Gastroesophageal sphincter (tissue), 4 donors: ENCODE results near the gene UST. TPM values are rescaled to one million over a fixed set of nuclear protein-coding genes. Genes with fewer than 3 reads are reported as not detected.

Source experiments
- ATAC-seq: fragments of 150-250 bp; one replicate; pipeline ENCODE4 v1.9.1; 2016; ENCODE audit warnings: mild to moderate bottlenecking, moderate library complexity
- H3K27ac ChIP-seq, 4 donors: fragments of 200-600 bp; sonication (generic) in 3 of 4; 1 replicate in 3 of 4; 2 replicates in 1 of 4; pipeline ENCODE4 v1.5.1; 2016 to 2019
- H3K27me3 ChIP-seq: fragments of 200-600 bp; sonication (generic); one replicate; pipeline ENCODE4 v1.5.1; 2019
- H3K36me3 ChIP-seq, 2 donors: fragments of 200-600 bp; sonication (generic); one replicate each; pipeline ENCODE4 v1.5.1; 2019; ENCODE audit warnings: control low read depth in 1 of 2
- H3K4me1 ChIP-seq, 3 donors: fragments of 200-600 bp; sonication (generic); 1 replicate in 2 of 3; 2 replicates in 1 of 3; pipeline ENCODE4 v1.5.1; 2016 to 2019; ENCODE audit warnings: control low read depth in 2 of 3
- H3K4me3 ChIP-seq, 2 donors: fragments of 200-600 bp; sonication (generic); one replicate each; pipeline ENCODE4 v1.5.1; 2019; ENCODE audit warnings: mild to moderate bottlenecking in 1 of 2, moderate library complexity in 1 of 2
- H3K9me3 ChIP-seq, 3 donors: fragments of 200-600 bp; sonication (generic); one replicate each; pipeline ENCODE4 v1.5.1; 2017 to 2019; ENCODE audit warnings: control low read depth in 2 of 3
- EP300 ChIP-seq: sonication (generic); formaldehyde crosslinking; IDR thresholded peaks from one replicate; pipeline ENCODE4 v1.6.1; 2017; ENCODE audit warnings: antibody characterized with exemption, mild to moderate bottlenecking
- POLR2A ChIP-seq, 2 donors: fragments of 450-650 bp; IDR thresholded peaks; one replicate each; pipeline ENCODE4 v1.6.1; 2017; ENCODE audit warnings: antibody characterized with exemption in 2 of 2, mild to moderate bottlenecking in 2 of 2, moderate library complexity in 1 of 2
- POLR2AphosphoS5 ChIP-seq: sonication (generic); formaldehyde crosslinking; IDR thresholded peaks from one replicate; pipeline ENCODE4 v1.6.1; 2017; ENCODE audit warnings: antibody characterized with exemption
- WGBS, 2 donors: methylation state at CpG; one replicate each; pipeline ENCODE4 v1.1.5; 2018; ENCODE audit warnings: low coverage in 1 of 2; 5-methylcytosine and 5-hydroxymethylcytosine counted together
- total RNA-seq, 4 donors: library from RNA; depleted of rRNA; stranded (reverse); fragments of >200 nt; gene quantifications; one replicate each; pipeline ENCODE4 v1.1.0, GENCODE V29; 2016
- TF ChIP-seq, protein P1 (sequence below), 4 experiments: fragments of 200-600 bp in 2 of 4; fragments of 450-650 bp in 2 of 4; sonication (generic) in 1 of 4; IDR thresholded peaks; one replicate each; pipeline ENCODE4 v1.5.1; 2017 to 2019; ENCODE audit warnings: antibody characterized with exemption in 4 of 4, mild to moderate bottlenecking in 2 of 4, moderate library complexity in 2 of 4

The UST gene
- total RNA-seq, 4 donors from 2014 or later, result 17.4 to 48.1 (median 32.4) TPM

DNA sequence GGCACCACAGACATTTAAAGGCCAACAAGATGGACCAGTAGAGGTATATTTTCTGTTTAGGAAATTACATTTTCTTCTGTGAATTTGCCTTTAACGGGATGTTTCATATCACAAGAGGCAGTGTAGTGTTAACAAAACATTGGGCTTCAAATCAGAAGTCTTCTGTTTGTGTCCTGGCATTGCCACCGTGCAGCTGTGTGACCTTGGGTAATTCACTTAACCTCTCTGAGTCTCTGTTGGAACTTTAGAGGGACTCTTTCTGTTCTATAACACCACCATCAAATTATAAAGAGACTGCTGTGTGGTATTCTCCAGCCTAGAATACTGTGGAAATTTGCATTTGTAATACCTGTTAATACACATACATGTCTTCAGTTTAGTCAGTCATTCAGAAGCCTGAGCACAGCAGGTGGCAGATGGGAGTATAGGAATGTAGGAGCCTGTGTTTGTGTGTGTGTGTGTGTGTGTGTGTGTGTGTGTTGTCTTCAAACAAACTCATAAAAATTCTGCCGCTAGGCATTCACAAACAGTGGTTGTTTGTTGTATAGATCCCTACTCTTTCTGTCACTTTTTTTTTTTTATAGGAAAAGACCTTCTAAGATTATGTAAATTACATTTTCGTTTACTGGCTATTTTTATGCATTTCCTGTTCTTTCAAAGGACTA lies 22.6 kb downstream of the UST start:
- 74 to 83% methylated on average over 4 of the region's 4 CpGs for WGBS, 2 donors

DNA sequence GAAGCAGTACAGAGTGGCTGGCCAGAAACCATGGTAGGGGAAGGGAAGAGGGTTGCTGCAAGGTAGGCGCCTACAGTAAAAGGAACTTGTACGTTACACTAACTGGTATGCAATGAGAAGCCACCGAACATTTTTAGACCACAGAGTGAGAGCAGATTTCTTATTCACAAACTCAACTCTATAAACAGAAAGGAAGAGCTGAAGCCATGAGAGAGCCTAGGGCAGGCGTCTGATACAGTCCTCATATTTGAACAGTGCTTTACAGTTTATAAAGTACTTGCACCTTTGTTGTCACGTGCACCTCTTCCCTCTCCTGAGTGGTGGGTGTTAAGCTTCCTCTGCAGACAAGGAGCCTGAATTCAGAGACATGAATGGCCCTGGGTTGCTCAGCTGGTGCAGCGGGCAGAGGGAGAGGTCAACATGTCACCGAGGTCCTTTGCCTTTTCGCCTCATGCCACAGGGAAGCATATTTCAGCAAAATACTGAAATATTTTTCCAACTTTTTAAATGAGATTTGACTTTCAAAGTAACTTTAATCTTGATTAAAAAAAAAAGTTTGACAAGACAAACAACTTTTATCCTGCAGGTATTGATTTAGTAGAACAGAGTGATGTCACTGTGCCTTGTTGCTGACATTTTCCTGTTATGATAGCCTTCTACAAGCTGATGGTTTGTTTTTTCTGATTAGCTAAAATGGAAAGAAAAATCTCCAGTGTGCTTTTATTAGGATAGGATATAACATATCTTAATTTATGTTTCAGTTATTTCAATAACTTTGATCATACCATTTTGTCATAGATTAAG lies 23.8 kb downstream of the UST start:
- TF ChIP-seq POLR2A (IDR thresholded peaks at IDR 0.05) (no peak), POLR2AphosphoS5 (no peak)
- TF ChIP-seq, protein P1, sequence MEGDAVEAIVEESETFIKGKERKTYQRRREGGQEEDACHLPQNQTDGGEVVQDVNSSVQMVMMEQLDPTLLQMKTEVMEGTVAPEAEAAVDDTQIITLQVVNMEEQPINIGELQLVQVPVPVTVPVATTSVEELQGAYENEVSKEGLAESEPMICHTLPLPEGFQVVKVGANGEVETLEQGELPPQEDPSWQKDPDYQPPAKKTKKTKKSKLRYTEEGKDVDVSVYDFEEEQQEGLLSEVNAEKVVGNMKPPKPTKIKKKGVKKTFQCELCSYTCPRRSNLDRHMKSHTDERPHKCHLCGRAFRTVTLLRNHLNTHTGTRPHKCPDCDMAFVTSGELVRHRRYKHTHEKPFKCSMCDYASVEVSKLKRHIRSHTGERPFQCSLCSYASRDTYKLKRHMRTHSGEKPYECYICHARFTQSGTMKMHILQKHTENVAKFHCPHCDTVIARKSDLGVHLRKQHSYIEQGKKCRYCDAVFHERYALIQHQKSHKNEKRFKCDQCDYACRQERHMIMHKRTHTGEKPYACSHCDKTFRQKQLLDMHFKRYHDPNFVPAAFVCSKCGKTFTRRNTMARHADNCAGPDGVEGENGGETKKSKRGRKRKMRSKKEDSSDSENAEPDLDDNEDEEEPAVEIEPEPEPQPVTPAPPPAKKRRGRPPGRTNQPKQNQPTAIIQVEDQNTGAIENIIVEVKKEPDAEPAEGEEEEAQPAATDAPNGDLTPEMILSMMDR (IDR thresholded peaks at IDR 0.05), result no peak
- Histone ChIP-seq H3K27me3 (no peaks in the 10 kb centered on the region), H3K9me3 (no peaks in the 10 kb centered on the region), H3K4me1 (peaks cover 0 to 4% (median 0%) of the 10 kb centered on the region in 3 donors), H3K36me3 (no peaks in the 10 kb centered on the region), H3K4me3 (no peak overlapping the region), H3K27ac (no peak overlapping the region)
- ATAC-seq, result no peak
- 76 to 100% methylated on average over 2 to 8 of the region's 8 CpGs for WGBS, 2 donors

More for the DNA sequence above, 22.6 kb downstream of the UST start:
- Histone ChIP-seq H3K27me3 (no peaks in the 10 kb centered on the region), H3K27ac (no peak overlapping the region), H3K4me1 (peaks cover 0 to 4% (median 0%) of the 10 kb centered on the region in 3 donors), H3K9me3 (no peaks in the 10 kb centered on the region), H3K4me3 (no peak overlapping the region), H3K36me3 (no peaks in the 10 kb centered on the region)
- no peak for ATAC-seq
- TF ChIP-seq POLR2A (IDR thresholded peaks at IDR 0.05), result no peak
- no peak for TF ChIP-seq EP300
- TF ChIP-seq, protein P1 (IDR thresholded peaks at IDR 0.05), result no peak
- TF ChIP-seq POLR2AphosphoS5, result no peak

DNA sequence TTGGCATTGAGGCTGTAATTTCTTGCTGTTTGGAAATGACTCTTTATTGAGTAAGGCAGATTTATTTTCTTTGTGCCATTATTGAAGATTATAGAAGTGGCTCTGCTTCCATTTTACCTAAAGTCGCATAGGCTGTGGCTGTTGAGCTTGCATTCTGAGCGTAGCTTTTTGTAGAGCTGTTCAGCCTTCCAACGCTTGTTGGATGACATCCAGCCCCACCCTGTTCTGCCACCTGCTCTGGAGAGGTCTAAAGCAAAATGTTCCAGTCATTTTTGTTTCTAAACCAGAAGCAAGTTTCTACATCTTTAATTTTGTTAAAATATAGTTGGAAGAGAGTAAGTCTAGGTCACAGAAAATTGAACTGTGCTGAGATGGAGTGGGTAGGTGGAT lies 24.4 kb downstream of the UST start:
- ATAC-seq, result no peak
- H3K4me3 ChIP-seq, result no peak overlapping the region
- H3K36me3 ChIP-seq, result no peaks in the 10 kb centered on the region
- H3K9me3 ChIP-seq, result no peaks in the 10 kb centered on the region
- WGBS, 2 donors, result 40 to 76% methylated on average over 1 to 3 of the region's 3 CpGs
- no peaks in the 10 kb centered on the region for H3K27me3 ChIP-seq
- TF ChIP-seq POLR2AphosphoS5, result no peak
- TF ChIP-seq, protein P1 (IDR thresholded peaks at IDR 0.05), result no peak
- no peak for TF ChIP-seq EP300
- TF ChIP-seq POLR2A (IDR thresholded peaks at IDR 0.05), result no peak
- peaks cover 0 to 8% (median 0%) of the 10 kb centered on the region in 3 donors for H3K4me1 ChIP-seq
- no peak overlapping the region for H3K27ac ChIP-seq

DNA sequence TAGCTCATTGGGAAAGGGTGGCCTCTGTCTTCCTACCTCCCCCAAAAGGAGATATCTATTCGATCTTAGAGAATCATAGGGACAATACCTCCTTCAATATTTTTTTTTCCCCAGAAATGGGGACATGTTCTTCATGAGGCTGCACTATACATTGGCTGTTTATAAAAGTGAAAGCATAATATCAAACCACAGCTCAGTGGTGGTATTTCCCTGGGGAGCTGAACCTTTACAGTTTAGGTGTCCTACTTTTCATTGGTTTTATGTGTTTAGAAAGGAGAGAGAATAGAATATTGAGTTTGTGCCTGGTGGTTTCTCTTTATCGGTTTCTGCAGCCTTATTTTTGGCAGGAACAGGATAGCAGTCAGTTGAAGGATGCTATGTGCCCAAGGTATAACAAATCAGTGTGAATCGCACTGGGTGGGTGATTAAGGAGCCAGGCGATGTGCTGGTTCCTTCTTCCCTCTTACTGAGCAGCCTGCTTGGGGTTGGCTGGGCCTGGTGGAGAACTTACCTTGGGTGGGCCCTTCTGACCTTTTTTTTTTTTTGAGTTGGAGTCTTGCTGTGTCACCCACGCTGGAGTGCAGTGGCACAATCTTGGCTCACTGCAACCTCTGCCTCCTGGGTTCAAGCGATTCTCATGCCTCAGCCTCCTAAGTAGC lies 25.2 kb downstream of the UST start:
- no peak overlapping the region for H3K27ac ChIP-seq
- H3K9me3 ChIP-seq, result no peaks in the 10 kb centered on the region
- WGBS, 2 donors, result 88 to 93% methylated on average over 3 to 5 of the region's 6 CpGs
- H3K36me3 ChIP-seq, result no peaks in the 10 kb centered on the region
- no peak overlapping the region for H3K4me3 ChIP-seq
- TF ChIP-seq POLR2A (IDR thresholded peaks at IDR 0.05), result no peak
- no peak for TF ChIP-seq EP300
- TF ChIP-seq, protein P1 (IDR thresholded peaks at IDR 0.05), result no peak
- TF ChIP-seq POLR2AphosphoS5, result no peak
- no peak for ATAC-seq
- no peaks in the 10 kb centered on the region for H3K27me3 ChIP-seq
- H3K4me1 ChIP-seq, result peaks cover 0 to 16% (median 0%) of the 10 kb centered on the region in 3 donors
